Measurements from ENCODE around the gene ETNK1.
A peak's percentile ranks its signal among the peaks of the same experiment; 100 is the strongest.
"Not testable (repeated sequence)": the region's sequence is repeated elsewhere in the genome, so short reads cannot be mapped to it uniquely, and the experiment has no call there.

The ETNK1 gene, protein sequence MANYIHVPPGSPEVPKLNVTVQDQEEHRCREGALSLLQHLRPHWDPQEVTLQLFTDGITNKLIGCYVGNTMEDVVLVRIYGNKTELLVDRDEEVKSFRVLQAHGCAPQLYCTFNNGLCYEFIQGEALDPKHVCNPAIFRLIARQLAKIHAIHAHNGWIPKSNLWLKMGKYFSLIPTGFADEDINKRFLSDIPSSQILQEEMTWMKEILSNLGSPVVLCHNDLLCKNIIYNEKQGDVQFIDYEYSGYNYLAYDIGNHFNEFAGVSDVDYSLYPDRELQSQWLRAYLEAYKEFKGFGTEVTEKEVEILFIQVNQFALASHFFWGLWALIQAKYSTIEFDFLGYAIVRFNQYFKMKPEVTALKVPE

DNA sequence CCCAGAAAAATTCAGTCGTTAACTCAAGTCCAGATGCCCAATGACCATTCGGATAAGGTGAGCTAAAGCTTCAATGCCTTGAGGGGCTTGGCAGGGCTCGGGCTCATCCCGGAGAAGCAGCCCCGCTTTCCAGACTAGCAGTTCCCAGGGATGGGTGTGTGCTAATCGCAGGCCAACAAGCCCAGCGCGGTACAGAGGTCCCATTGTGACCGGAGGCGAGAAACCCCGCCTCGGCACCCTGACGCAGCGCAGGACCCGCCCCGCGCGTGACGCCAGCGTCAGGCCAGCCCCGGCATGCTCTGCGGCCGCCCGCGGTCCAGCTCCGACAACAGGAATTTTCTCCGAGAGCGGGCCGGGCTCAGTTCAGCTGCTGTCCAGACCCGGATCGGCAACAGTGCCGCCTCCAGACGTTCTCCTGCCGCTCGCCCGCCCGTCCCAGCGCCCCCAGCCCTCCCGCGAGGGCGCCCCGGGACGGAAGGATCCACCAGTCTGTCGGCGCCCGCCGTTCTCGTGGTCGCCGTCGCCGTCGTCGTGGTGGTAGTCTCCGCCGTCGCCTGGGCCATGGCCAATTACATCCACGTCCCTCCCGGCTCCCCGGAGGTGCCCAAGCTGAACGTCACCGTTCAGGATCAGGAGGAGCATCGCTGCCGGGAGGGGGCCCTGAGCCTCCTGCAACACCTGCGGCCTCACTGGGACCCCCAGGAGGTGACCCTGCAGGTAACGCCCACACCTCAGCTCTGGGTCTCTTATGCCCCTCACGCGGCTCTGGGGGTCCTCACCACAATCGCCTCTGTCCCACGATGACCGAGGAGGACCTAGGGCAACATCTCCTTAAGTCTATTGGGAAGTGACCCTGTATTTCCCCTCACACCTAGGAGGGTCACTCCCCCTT lies at the start of gene ETNK1:
ETNK1 (plus strand) TSS at position 302 of the 892 bp plus-strand sequence; CDS start at position 562, 260 bp downstream.
- TF ChIP-seq Cebpa-rat (IDR thresholded peaks at IDR 0.05): no peak

DNA sequence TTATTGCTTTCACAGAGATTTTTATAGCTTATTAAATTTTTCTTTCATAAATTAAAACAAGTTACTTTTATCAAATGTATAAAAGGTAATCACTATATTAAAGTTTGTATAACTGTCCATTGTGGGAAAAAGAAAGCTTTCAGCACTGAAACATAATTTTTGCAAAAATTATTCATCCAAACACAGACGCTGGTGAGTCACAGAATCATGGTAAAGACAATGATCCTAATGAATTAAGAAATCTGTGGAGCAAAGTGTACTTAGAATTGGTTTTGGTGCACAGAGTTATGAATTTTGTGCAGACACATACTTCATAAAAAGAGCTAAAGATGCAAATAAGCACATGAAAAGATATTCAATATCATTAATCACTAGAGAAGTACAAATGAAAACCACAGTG lies 48.9 kb upstream of the ETNK1 start:
- H3K27ac ChIP-seq: no peak overlapping the region
- no peaks in the 10 kb centered on the region for H3K4me1 ChIP-seq
- no peak overlapping the region for H3K9ac ChIP-seq
- H4K20me1 ChIP-seq: no peaks in the 10 kb centered on the region
- H3K27me3 ChIP-seq: no peaks in the 10 kb centered on the region
- no peak for TF ChIP-seq Cebpa-rat (IDR thresholded peaks at IDR 0.05)
- no peaks in the 10 kb centered on the region for H3K36me3 ChIP-seq
- no peak overlapping the region for H3K4me3 ChIP-seq
- H3K9me3 ChIP-seq (replicated peaks in 1 of 11): no peaks in the 10 kb centered on the region
- no peak overlapping the region for H3K4me2 ChIP-seq

More for the DNA sequence above, at the start of gene ETNK1:
- Histone ChIP-seq H4K20me1 (peaks cover 10 to 49% (median 44%) of the 10 kb centered on the region in 11 experiments; a peak in 19 of 22 replicates), H3K4me1 (peaks cover 18 to 34% (median 29%) of the 10 kb centered on the region in 10 experiments), H3K36me3 (peaks cover 0 to 17% (median 2%) of the 10 kb centered on the region in 11 experiments; a peak in 9 of 22 replicates), H3K9ac (peak within 1 kb of the TSS; percentile 91 to 99 (median 95)), H3K9me3 (replicated peaks in 1 of 11) (peaks cover 0 to 3% (median 0%) of the 10 kb centered on the region in 11 experiments; a peak in 1 of 22 replicates), H3K4me2 (peak within 1 kb of the TSS; percentile 82 to 96 (median 92)), H3K27ac (peak within 1 kb of the TSS; percentile 92 to 97 (median 94)), H3K4me3 (peak within 1 kb of the TSS; percentile 80 to 98 (median 96)), H3K27me3 (no peaks in the 10 kb centered on the region)

DNA sequence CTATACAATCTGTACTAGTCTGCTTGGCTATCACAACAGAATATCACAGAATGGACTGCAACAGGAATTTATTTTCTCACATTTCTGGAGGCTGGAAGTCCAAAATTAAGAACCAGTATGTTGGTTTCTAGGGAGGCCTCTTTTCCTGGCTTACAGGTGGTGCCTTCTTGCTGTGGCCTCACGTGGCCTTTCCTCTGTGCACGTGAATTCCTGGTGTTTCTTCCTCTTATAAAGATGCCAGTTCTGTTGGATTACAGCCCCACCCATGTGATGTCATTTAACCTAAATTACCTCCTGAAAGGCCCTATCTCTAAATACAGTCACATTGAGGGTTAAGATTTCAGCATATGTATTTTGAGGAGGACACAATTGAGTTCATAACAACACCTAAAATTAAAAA lies 48.5 kb upstream of the ETNK1 start:
- no peak overlapping the region for H3K9ac ChIP-seq
- H3K27ac ChIP-seq: no peak overlapping the region
- no peak overlapping the region for H3K4me2 ChIP-seq
- no peak overlapping the region for H3K4me3 ChIP-seq
- no peak for TF ChIP-seq Cebpa-rat (IDR thresholded peaks at IDR 0.05)
- H3K9me3 ChIP-seq (replicated peaks in 1 of 11): no peaks in the 10 kb centered on the region
- H3K36me3 ChIP-seq: no peaks in the 10 kb centered on the region
- no peaks in the 10 kb centered on the region for H4K20me1 ChIP-seq
- no peaks in the 10 kb centered on the region for H3K4me1 ChIP-seq
- H3K27me3 ChIP-seq: no peaks in the 10 kb centered on the region

DNA sequence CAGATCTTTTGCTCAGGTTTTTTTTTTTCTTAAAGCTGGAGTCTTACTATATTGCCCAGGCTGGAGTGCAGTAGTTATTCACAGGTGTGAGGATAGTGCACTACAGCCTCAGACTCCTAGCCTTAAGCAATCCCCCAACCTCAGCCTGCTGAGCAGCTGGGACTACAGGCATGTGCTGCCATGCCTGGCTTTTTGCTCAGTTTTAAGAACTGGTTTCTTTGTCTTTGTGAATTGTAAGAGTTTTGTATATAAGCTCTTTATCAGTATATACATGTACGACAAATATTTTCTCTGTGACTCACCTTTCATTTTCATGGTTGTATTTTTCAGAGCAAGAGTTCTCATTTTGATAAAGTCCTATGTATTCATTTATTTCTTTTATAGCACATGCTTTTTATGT lies 47.3 kb upstream of the ETNK1 start:
- Histone ChIP-seq H3K4me3 (no peak overlapping the region), H3K4me1 (no peaks in the 10 kb centered on the region), H3K9ac (no peak overlapping the region), H3K36me3 (no peaks in the 10 kb centered on the region), H3K9me3 (replicated peaks in 1 of 11) (no peaks in the 10 kb centered on the region), H3K27ac (no peak overlapping the region), H3K4me2 (no peak overlapping the region), H3K27me3 (no peaks in the 10 kb centered on the region), H4K20me1 (no peaks in the 10 kb centered on the region)
- no peak for TF ChIP-seq Cebpa-rat (IDR thresholded peaks at IDR 0.05)

DNA sequence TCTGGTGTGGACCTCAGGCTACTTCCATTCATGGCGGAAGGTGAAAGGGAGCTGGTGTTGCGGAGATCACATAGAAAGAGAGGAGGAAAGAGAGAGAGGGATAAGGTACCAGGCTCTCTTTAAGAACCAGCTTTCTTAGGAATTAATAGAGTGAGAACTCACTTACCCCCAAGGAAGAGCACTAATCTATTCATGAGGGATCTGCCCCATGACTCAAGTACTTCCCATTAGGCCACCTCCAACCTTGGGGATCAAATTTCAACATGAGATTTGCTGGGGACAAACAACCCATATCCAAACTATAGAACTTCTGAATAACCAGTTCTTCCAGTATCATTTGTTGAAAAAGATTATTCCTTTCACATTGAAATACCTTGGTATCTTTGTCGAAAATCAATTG lies 46.6 kb upstream of the ETNK1 start:
- no peaks in the 10 kb centered on the region for H4K20me1 ChIP-seq
- no peaks in the 10 kb centered on the region for H3K9me3 ChIP-seq (replicated peaks in 1 of 11)
- TF ChIP-seq Cebpa-rat (IDR thresholded peaks at IDR 0.05): no peak
- no peaks in the 10 kb centered on the region for H3K36me3 ChIP-seq
- H3K4me3 ChIP-seq: no peak overlapping the region
- H3K9ac ChIP-seq: no peak overlapping the region
- H3K27me3 ChIP-seq: no peaks in the 10 kb centered on the region
- no peaks in the 10 kb centered on the region for H3K4me1 ChIP-seq
- H3K27ac ChIP-seq: no peak overlapping the region
- H3K4me2 ChIP-seq: no peak overlapping the region

DNA sequence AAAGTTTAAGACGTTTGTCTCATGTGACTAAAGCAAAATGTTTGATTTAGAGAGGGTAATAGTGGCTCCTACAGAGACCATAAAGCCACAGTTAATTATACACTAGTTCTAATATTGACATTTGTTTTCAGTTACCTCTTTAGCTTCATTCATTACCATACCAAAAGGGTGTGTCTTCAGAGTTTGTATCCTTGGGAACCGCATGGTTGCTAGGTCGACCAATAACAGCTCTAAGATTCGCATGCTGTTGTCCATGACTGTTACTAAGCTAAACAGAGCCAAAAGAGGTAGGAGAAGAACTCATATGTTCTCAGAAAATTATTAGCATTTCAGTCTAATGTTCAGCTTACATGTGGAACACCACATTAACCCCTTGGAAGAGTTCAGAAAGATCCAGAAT lies 36.2 kb upstream of the ETNK1 start:
- no peaks in the 10 kb centered on the region for H3K4me1 ChIP-seq
- H4K20me1 ChIP-seq: no peaks in the 10 kb centered on the region
- no peaks in the 10 kb centered on the region for H3K9me3 ChIP-seq (replicated peaks in 1 of 11)
- H3K4me2 ChIP-seq: no peak overlapping the region
- H3K36me3 ChIP-seq: no peaks in the 10 kb centered on the region
- H3K9ac ChIP-seq: no peak overlapping the region
- no peak for TF ChIP-seq Cebpa-rat (IDR thresholded peaks at IDR 0.05)
- H3K27me3 ChIP-seq: no peaks in the 10 kb centered on the region
- no peak overlapping the region for H3K27ac ChIP-seq
- H3K4me3 ChIP-seq: no peak overlapping the region

DNA sequence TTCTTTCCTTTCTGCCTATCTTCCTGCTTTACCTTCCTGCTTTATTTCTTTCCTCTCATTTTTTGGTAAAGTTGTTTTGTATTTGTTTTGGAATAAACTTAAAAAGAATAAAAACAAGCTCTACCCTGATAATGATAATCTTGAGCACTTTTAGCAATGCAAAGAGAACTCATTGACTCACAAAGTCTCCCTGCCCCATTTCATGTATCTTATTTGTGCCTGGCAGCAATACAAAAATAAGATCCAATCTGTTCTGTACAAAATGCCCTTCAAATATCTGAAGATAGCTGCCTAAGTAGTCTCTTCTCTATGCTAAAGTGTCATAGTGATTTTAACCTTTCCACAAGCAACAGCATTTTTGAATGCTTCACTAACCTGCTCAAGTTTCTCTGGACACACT lies 31.1 kb upstream of the ETNK1 start:
- H3K36me3 ChIP-seq: no peaks in the 10 kb centered on the region
- no peak overlapping the region for H3K4me2 ChIP-seq
- no peak overlapping the region for H3K27ac ChIP-seq
- no peak for TF ChIP-seq Cebpa-rat (IDR thresholded peaks at IDR 0.05)
- no peak overlapping the region for H3K4me3 ChIP-seq
- no peak overlapping the region for H3K9ac ChIP-seq
- peaks cover 0 to 15% (median 7%) of the 10 kb centered on the region in 10 experiments; a peak in 6 of 20 replicates for H3K4me1 ChIP-seq
- H4K20me1 ChIP-seq: no peaks in the 10 kb centered on the region
- H3K9me3 ChIP-seq (replicated peaks in 1 of 11): no peaks in the 10 kb centered on the region
- no peaks in the 10 kb centered on the region for H3K27me3 ChIP-seq

DNA sequence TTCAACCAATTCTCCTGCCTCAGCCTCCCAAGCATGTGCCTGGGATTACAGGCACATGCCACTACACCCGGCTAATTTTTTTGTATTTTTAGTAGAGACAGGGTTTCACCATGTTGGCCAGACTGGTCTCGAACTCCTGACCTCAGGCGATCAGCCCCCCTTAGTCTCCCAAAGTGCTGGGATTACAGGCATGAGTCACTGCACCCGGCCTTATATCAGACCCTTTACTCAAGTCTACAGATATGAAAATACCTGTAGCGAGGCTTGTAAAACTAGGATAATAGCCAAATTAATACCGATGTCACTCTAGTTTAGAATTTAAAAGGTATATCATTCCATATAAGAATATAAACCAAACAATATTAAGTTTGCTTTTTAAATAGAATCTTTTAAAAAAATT lies 27.4 kb upstream of the ETNK1 start:
- not testable (repeated sequence) for H3K4me3 ChIP-seq; H3K36me3 ChIP-seq; H3K9me3 ChIP-seq (replicated peaks in 1 of 11); H4K20me1 ChIP-seq; H3K9ac ChIP-seq; H3K4me2 ChIP-seq; H3K27ac ChIP-seq; H3K27me3 ChIP-seq
- H3K4me1 ChIP-seq: peaks cover 0 to 15% (median 7%) of the 10 kb centered on the region in 10 experiments; a peak in 6 of 20 replicates

DNA sequence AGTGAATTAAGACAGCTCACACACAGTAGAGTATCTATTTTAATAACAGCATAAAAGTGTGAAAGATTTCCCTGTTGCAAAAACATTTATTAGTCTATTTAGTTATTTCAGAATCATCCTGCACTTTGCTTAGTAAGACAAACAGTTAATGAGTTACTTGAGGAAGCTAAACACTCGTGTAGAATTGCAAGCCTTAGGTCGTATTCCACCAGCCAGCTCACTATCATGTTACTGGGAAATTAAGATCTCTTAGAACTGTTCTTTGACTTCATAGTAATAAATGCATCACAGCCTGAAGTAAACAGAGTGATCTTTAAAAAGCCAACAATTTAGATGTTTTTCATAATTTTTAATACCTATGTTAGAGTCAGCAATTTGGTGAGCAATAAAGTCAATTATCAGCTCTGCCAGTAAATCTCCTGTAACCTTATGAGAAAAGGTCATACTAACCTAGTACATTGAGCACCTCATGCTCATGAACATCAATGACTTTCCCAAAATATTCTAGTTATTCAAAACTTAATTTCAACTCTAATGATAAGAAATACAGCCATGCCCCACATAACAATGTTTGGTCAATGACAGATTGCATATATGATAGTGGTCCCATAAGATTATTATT lies 26.7 kb upstream of the ETNK1 start:
- H3K27ac ChIP-seq: no peak overlapping the region
- no peak for TF ChIP-seq Cebpa-rat (IDR thresholded peaks at IDR 0.05)

More for the DNA sequence above, 26.7 kb upstream of the ETNK1 start:
- no peaks in the 10 kb centered on the region for H3K27me3 ChIP-seq
- no peak overlapping the region for H3K9ac ChIP-seq
- H3K4me1 ChIP-seq: peaks cover 0 to 15% (median 7%) of the 10 kb centered on the region in 10 experiments; a peak in 6 of 20 replicates
- H4K20me1 ChIP-seq: no peaks in the 10 kb centered on the region
- H3K4me3 ChIP-seq: no peak overlapping the region
- H3K4me2 ChIP-seq: no peak overlapping the region
- H3K36me3 ChIP-seq: no peaks in the 10 kb centered on the region
- no peaks in the 10 kb centered on the region for H3K9me3 ChIP-seq (replicated peaks in 1 of 11)
